ENCODE data around the gene MYO3B. TPM values are rescaled to one million over a fixed set of nuclear protein-coding genes. Genes with fewer than 3 reads are reported as not detected.

MYO3B gene
- total and polyA plus RNA-seq, 2 donors (not counting 3 experiments of a cell fraction or from before 2014, with no cell fraction given): 0.03 TPM; not detected in 1

DNA sequence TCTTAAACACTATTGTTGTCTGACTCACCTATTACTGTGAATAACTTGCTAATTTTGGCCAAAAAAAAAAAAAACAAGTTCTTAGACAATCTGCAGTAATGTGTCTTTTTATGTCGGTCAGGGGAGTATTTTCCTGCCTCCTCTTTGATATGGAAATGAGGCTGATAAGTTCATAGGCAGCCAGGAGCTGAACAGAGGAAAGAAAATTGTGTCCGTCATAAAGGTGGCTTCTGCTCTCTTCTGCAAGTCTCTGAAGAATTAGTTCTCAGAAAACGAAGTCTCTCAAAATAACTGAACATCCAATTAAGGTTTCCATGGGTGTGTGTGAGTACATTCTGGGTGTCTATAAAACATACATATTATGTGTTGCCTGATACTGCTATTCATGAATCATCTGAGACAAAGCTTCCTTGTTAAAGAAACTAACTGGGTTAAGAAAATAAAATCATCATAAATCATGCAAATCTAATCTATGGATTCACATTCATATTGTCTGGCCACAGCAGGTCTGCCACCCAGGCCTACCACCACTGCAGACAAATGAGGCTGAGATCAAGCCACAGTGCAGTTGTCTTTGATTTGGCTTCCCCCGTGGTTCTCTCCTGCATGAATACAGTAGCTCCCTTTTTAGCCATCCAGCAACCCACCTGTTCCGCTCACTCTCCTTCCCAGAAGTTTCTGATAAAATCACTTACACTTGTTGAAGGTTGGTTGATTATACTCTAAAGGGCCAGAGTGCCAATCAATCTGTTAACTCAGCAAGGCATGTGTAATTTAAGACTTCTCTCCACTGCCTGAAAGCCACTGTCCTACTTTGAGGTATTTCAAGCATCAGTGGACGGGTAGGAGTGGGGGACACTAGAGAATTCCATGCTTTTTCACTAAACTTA, 517.8 kb downstream of the MYO3B start:
- H2AFZ ChIP-seq (ENCODE audit: low read depth, low read length): no peak overlapping the region
- no peak overlapping the region for H3K27ac ChIP-seq (ENCODE audit: insufficient read depth, low read depth, low read length)
- no peak overlapping the region for H3K4me2 ChIP-seq (ENCODE audit: insufficient read depth, low read length)
- H3K9me1 ChIP-seq (replicated peaks; ENCODE audit: control insufficient read depth, extremely low read depth, insufficient read depth, low read length): no peaks in the 10 kb centered on the region
- ChIA-PET CTCF (interaction anchor here (0.6 kb wide), 1 partner anchor 140 kb away, joined by 3 read pairs; no protein-coding TSS in a partner anchor), POLR2A (no interaction called here)
- no peaks in the 10 kb centered on the region for H4K20me1 ChIP-seq (replicated peaks; ENCODE audit: control insufficient read depth, extremely low read depth, insufficient read depth, low read length)
- no peaks in the 10 kb centered on the region for H3K27me3 ChIP-seq (ENCODE audit: control insufficient read depth in 2 of 2, insufficient read depth in 2 of 2, low read length in 2 of 2)
- no peak for FAIRE-seq
- TF ChIP-seq CTCF (IDR thresholded peaks at IDR 0.05; ENCODE audit: extremely low read depth in 1 of 2, insufficient read depth in 1 of 2, low read depth in 1 of 2, low read length in 2 of 2) (no peak), EZH2 (IDR thresholded peaks at IDR 0.05; ENCODE audit: borderline replicate concordance, low read depth, low read length, severe bottlenecking) (no peak), JUN (IDR thresholded peaks at IDR 0.05; ENCODE audit: borderline replicate concordance, insufficient read depth, insufficient read length, low read depth) (no peak), MAX (IDR thresholded peaks at IDR 0.05; ENCODE audit: insufficient read depth, insufficient read length) (no peak), GATA2 (IDR thresholded peaks at IDR 0.05; ENCODE audit: insufficient read depth, insufficient read length, low read depth, low read length) (no peak)
- BruUV-seq (replicated peaks): no TSS peak
- no peak for DNase-seq (ENCODE audit: low read depth, low spot score)
- H3K36me3 ChIP-seq (ENCODE audit: control insufficient read depth in 2 of 2, extremely low read depth in 1 of 2, insufficient read depth in 2 of 2, low read length in 2 of 2): no peaks in the 10 kb centered on the region
- dilution Hi-C loops (cut with MboI; ENCODE audit: extremely low pct_ligation_motif_present, low sequenced_read_pairs) (no loop called here), intact Hi-C loops (cut with micrococcal nuclease) (no loop called here)
- no peaks in the 10 kb centered on the region for H3K4me1 ChIP-seq (ENCODE audit: control insufficient read depth, extremely low read depth, insufficient read depth, low read length)
- no peak overlapping the region for H3K4me3 ChIP-seq (replicated peaks in 1 of 3; ENCODE audit: insufficient read depth in 1 of 3, low read depth in 1 of 3, low read length in 3 of 3)
- H3K9me3 ChIP-seq (replicated peaks; ENCODE audit: control insufficient read depth, insufficient read depth, low read length): no peaks in the 10 kb centered on the region
- H3K9ac ChIP-seq (replicated peaks; ENCODE audit: extremely low read depth, insufficient read depth, low read length): no peak overlapping the region
- H3K79me2 ChIP-seq (ENCODE audit: control insufficient read depth, insufficient read depth, low read length): no peaks in the 10 kb centered on the region
